Activated T-helper 1 cell treated with Interleukin-2 at 50 U/mL for 16 hours (primary cell): ENCODE results near the gene KANSL3.
"Not testable (repeated sequence)": the region's sequence is repeated elsewhere in the genome, so short reads cannot be mapped to it uniquely, and the experiment has no call there.

ENCODE experiments used
- DNase-seq: peaks from one replicate; pipeline ENCODE4 v3.0.0-alpha.2; 2020; ENCODE audit warnings: low read depth

The KANSL3 gene

GRCh38 chr2:96638144-96639121 lies at the start of gene KANSL3:
KANSL3 (minus strand) TSS chr2:96638312; CDS start chr2:96637135, 1,177 bp downstream.
- peak; percentile 82 for DNase-seq

DNA sequence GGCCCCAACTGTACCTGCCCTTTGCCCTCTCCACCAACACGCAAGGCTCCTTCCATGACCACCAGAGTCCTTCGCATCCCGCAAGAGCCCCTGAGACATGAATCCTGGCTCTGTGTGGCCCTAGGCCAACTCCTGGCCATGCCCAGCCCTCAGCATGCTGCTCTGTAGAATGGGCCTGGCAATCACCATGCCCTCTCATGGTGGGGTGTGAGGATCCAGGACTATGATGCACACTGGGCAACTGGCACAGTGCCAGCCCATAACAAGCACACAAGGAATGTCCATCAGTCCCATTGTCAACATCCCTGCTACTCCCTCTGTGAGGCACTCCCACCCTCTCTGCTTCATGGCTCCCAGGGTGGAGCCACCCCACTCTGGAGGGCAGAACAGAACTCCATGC lies 49.2 kb upstream of the KANSL3 start:
- DNase-seq = no peak

- DNase-seq = no peak
Measured at GRCh38 chr2:96685577-96686459, 47.7 kb upstream of the KANSL3 start.

- DNase-seq = no peak
Measured at GRCh38 chr2:96684883-96685576, 46.9 kb upstream of the KANSL3 start.

DNA sequence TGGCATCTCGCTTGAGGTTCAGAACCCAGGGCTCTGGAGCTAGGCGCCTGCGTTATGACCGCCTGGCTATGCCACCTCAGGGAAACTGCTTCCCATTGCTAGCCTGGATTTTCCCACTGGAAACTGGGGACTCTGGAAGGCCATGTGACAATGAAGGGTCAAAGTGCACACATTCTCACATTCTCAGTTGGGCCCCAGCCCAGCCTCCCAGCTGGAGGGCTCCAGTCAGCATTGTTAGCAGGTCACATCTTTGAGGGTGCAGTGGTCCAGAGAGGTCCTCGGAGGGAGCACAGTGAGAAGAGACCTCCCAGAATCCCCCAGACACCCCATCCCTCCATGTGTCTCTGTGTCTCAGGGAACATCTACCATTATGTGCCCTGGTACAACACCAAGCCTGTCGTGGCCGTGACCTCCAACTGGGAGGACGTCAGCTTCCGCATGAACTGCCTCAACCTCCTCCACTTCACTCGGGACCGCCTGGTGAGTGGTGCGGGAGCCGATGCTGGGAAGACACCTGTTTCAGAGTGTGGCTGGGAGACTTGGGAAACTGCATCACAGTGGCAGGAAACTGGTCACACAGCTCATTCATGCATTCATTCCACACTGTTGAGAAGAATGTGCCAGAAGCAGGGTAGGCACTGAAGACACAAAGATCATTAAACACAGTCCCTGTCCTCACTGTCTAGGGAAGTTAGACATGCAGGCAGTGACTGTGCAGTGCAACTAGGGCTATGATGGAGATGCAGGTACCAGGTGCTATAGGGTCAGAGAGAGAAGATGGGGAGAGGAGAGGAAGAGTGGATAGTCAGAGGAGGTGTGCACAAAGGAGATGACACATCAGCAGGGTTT lies 46.1 kb upstream of the KANSL3 start:
- DNase-seq = no peak

GRCh38 chr2:96683307-96683706 lies 45.2 kb upstream of the KANSL3 start:
- no peak for DNase-seq

- DNase-seq = no peak
Measured at GRCh38 chr2:96681540-96681939, 43.4 kb upstream of the KANSL3 start.

DNA sequence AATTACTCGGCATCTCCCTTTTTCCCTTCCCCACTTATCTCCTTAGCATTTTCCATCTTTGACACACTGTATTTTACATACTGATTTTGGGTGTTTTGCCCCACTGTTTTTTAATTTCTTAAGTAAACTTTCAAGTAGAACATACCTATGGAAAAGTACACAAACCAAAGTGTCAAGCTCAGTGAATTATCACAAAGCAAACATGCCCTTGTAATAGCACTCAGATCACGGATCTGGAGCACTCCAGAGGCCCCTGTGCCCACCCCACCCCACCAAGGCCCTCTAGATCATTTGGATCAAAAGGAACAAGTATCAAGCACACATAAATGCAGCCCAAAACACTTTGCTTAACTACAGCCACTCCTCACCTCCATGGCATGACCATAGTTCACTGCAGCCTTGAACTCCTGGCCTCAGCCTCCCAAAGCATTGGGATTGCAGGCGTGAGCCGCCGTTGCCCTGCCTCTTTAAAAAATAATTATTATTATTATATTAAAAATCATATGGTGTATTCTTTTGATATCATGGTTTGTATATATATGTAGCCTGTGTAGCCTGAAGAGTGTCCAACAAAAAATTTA lies 42.5 kb upstream of the KANSL3 start:
- DNase-seq = no peak

DNA sequence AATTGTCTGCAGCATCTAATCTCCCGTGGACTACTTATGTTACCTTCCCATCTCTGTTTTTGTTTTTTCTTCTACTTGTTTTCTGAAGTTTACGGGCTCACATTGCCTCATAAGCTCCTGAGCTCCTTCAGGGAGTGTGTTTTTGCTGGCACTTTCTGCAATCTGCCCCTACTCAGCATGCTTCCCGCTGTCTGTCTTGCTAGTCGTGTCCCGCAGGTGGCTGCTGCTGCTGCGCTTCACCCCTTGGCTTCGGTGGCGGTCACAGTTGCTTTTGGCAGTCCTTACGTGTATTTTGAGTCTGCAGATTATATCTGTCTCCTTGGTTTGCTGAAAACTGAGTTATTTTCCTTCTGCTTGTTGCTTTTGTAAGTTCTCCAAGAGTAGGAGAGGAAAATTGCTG lies 41.7 kb upstream of the KANSL3 start:
- no peak for DNase-seq

- no peak for DNase-seq
Measured at GRCh38 chr2:96669539-96670215, 31.6 kb upstream of the KANSL3 start.

- no peak for DNase-seq
Measured at GRCh38 chr2:96668771-96669170, 30.7 kb upstream of the KANSL3 start.

DNA sequence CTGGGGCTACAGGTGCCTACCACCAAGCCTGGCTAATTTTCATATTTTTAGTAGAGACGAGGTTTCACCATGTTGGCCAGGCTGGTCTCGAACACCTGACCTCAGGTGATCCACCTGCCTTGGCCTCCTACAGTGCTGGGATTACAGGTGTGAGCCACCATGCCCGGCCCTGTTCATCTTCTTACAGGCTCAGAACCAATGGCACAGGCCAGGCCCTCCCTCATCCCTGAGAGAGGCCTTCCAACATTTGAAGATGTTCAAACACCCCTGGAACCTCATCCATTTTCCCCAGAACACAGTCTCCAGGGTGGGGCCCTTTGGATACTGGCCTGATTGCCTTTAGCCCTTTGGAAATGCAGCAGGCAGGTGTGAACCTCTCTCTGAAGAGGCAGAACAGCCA lies 27.6 kb upstream of the KANSL3 start:
- DNase-seq = not testable (repeated sequence)

GRCh38 chr2:96665083-96665569 lies 27.0 kb upstream of the KANSL3 start:
- no peak for DNase-seq

DNA sequence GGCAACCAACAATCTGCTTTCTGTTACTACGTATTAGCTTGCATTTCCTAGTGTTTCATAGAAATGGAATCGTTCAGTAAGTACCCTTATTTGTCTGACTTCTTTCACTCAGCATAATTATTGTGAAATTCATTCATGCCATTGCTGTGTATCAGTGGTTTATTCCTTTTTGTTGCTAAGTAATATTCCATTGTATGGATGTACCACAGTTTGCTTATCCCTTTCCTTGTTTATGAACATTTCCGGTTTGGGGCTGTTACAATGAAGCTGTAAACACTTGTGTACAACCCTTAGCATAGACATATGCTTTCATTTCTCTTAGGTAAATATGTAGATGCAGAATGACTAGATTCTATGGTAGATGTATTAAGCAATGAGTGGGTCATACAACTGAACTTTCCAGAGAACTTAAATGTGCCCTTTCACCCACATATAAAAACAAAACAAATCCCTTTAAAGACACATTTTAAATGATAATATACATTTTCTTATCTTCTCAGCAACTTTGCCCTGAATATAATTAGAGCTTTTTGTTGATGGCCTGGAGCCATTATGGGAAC lies 26.3 kb upstream of the KANSL3 start:
- no peak for DNase-seq

DNA sequence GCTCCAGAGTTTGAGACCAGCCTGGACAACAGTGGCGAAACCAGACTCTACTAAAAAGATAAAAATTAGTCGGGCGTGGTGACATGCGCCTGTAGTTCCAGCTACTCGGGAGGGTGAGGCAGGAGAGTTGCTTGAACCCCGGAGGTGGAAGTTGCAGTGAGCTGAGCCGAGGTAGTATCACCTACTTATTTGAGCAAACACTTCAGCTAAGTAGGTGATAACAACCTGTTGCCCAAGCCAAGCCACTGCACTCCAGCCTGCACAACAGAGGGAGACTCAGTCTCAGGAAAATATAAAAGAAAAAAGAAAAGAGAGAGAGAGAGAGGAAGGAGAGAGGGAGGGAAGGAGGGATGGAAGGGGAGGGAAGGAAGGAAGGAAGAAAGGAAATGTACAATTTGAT lies 25.7 kb upstream of the KANSL3 start:
- no peak for DNase-seq

DNA sequence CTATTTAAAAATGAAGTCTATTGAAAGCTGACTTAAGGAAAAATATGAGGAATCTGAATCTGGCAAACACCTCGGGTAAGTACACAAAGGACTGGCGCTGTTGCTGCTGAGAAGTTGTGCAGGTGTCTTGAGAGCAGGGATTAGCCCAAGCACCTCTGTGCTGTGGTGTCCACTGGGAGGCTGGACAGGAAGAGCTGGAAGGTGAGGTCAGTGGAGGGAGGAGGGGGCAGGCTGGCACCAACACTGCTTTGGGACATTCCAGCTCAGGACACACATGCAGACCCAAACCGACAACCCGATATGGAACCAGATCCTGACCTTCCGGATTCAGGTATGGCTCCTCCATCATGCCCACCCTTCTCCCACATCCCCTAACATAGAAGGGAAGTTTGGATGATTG lies 25.1 kb upstream of the KANSL3 start:
- no peak for DNase-seq

DNA sequence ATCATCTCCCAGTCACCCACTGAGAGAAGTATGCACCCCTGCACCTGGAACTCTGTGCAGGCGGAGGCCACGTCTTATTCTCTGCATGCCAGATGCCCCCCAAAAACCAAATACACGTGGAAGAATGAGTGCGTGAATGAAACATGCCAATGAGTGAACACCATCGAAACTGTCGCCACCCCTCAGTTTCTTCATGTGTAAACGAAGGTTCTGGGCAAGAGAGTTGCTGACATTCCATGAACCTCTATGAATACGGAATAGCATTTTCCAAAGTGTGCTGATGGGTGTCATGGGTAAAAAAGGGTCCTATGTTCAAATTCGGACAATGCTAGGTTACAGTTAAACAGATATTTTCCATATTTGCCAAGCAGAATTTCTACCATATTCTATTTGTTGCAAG lies 24.2 kb upstream of the KANSL3 start:
- no peak for DNase-seq

DNA sequence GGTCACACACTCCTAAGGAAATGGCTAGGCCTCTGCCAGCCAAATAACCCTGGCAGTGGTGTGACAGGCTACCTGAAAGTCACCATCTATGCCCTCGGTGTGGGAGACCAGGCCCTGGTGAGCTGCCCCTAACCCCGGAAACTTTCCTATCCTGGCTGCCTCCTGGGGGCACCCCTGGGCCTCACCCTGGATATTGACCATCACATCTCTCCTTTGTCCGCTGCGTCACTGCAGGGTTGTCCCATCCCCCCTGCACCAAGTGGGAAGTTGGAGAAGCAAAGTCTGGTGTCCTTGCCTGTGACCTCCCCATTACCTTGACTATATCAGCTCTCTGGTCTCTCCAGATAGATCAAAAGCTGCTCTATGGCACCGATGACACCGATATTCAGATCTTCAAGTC lies 23.2 kb upstream of the KANSL3 start:
- no peak for DNase-seq

DNA sequence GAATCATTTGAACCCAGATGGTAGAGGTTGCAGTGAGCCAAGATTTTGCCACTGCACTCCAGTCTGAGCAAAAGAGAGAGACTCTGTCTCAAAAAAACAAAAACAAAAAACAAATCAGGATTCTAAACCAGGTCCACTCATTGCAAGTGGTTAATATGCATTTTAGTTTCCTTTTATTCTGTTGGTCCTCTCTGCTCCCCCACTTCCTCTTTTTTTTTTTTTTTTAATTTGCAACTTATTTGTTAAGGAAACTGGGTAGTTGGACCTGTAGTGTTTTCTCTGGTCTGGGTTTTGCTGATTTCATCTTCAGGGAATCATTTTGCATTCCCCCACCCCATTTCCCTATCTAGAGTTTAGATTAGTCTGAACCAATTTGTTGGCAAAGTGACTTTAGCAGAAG lies 18.4 kb upstream of the KANSL3 start:
- no peak for DNase-seq

- no peak for DNase-seq
Measured at GRCh38 chr2:96655526-96655925, 17.4 kb upstream of the KANSL3 start.
